Panc1 (cell line): Measurements from ENCODE around the gene CHST5. TPM values are rescaled to one million over a fixed set of nuclear protein-coding genes. Genes with fewer than 3 reads are reported as not detected.

Experiments
- ATAC-seq: fragments of 200-7000 bp; cut with Tn5 transposase; 2 replicates; pipeline ENCODE4 v1.9.1; 2020; ENCODE audit warnings: mild to moderate bottlenecking, moderate library complexity
- BruUV-seq: library from RNA; stranded (reverse); fragments of 400-500 nt; replicated peaks from 2 replicates; lab custom pipeline; 2021; lab: Mats Ljungman, UMichigan
- CTCF ChIA-PET: fragments of 300-600 bp; sonication (Branson Sonifier 250); formaldehyde crosslinking; loops from one replicate; lab custom pipeline; 2022; ENCODE audit warnings: antibody characterized with exemption; lab: Charles Lee
- POLR2A ChIA-PET: fragments of 300-600 bp; sonication (Branson Sonifier 250); formaldehyde crosslinking; loops from one replicate; lab custom pipeline; 2022; ENCODE audit warnings: antibody characterized with exemption; lab: Charles Lee
- DNase-seq: peaks from one replicate; pipeline ENCODE4 v3.0.0-alpha.2; 2010; ENCODE audit warnings: low read depth, low spot score
- H3K27ac ChIP-seq: 2 replicates; pipeline ENCODE4 v1.5.1; 2011; ENCODE audit warnings: mild to moderate bottlenecking, low read length, inconsistent platforms
- H3K27me3 ChIP-seq: fragments of 200-500 bp; sonication (Bioruptor generic); 2 replicates; pipeline ENCODE4 v1.6.0; 2014; ENCODE audit warnings: low read length, inconsistent platforms; ENCODE audit not compliant: control insufficient read depth, insufficient read depth
- H3K36me3 ChIP-seq: fragments of 200-500 bp; sonication (Bioruptor generic); 2 replicates; pipeline ENCODE4 v1.5.1; 2014; ENCODE audit warnings: inconsistent platforms, mild to moderate bottlenecking, low read length, moderate library complexity; ENCODE audit not compliant: control insufficient read depth, insufficient read depth
- H3K4me1 ChIP-seq: 2 replicates; pipeline ENCODE4 v1.5.1; 2011; ENCODE audit warnings: inconsistent platforms, mild to moderate bottlenecking, low read length, moderate library complexity; ENCODE audit not compliant: control insufficient read depth, insufficient read depth
- H3K4me3 ChIP-seq, 2 experiments: 2 replicates each; pipeline ENCODE4 v1.5.1; 2011 to 2012; ENCODE audit warnings: low read depth in 2 of 2, low read length in 2 of 2, mild to moderate bottlenecking in 2 of 2, inconsistent platforms in 1 of 2, moderate library complexity in 1 of 2
- H3K9me3 ChIP-seq: fragments of 200-500 bp; sonication (Bioruptor generic); 2 replicates; pipeline ENCODE4 v1.5.1; 2014; ENCODE audit warnings: low read depth, mild to moderate bottlenecking, inconsistent platforms, low read length, moderate library complexity; ENCODE audit not compliant: control insufficient read depth, insufficient read depth
- CTCF ChIP-seq: fragments of 450-650 bp; IDR thresholded peaks from 2 replicates; pipeline ENCODE4 v1.5.1; 2017; ENCODE audit warnings: mild to moderate bottlenecking
- POLR2AphosphoS5 ChIP-seq: IDR thresholded peaks from 2 replicates; pipeline ENCODE4 v1.6.1; 2012; ENCODE audit warnings: mild to moderate bottlenecking, low read depth, low read length, moderate library complexity
- SIN3A ChIP-seq: IDR thresholded peaks from 2 replicates; pipeline ENCODE4 v1.6.1; 2012; ENCODE audit warnings: low read depth, mild to moderate bottlenecking, low read length, moderate library complexity, borderline replicate concordance; ENCODE audit not compliant: insufficient read depth
- TCF7L2 ChIP-seq: IDR thresholded peaks from 2 replicates; pipeline ENCODE4 v1.6.1; 2011; ENCODE audit warnings: mild to moderate bottlenecking, low read depth, low read length, inconsistent platforms
- in situ Hi-C: cut with HindIII; loops from 2 replicates; pipeline ENCODE4 v1.10.0; 2016; ENCODE audit warnings: low sequenced_read_pairs, low pct_unique_long_range_greater_than_20kb
- intact Hi-C: fragments of 100-400 bp; cut with micrococcal nuclease; formaldehyde crosslinking; loops from one replicate; pipeline ENCODE4 v1.10.0; 2022; ENCODE audit not compliant: unreplicated experiment
- total RNA-seq: library from RNA; stranded (reverse); gene quantifications from one replicate; pipeline ENCODE4 v1.2.1, GENCODE V29; 2021; ENCODE audit not compliant: unreplicated experiment
- TF ChIP-seq, protein P1 (sequence below), 2 experiments: IDR thresholded peaks; 2 replicates each; pipeline ENCODE4 v1.6.1; 2011 to 2012; ENCODE audit warnings: low read depth in 2 of 2, control low read depth in 1 of 2, low read length in 1 of 2, mild to moderate bottlenecking in 1 of 2, moderate library complexity in 1 of 2; ENCODE audit not compliant: insufficient read depth in 1 of 2

CHST5 gene
- total RNA-seq, 1 experiment from 2014 or later = 0.15 TPM

GRCh38 chr16:75555213-75555706, 19.4 kb upstream of the CHST5 start:
- intact Hi-C loops = loop anchor here (10.0 kb wide), 1 partner anchor 80 kb away; no protein-coding TSS in a partner anchor
- in situ Hi-C loops = no loop called here
- H3K4me1 ChIP-seq = no peaks in the 10 kb centered on the region
- H3K9me3 ChIP-seq = no peaks in the 10 kb centered on the region
- no peaks in the 10 kb centered on the region for H3K36me3 ChIP-seq
- H3K27ac ChIP-seq = peak overlapping the region; percentile 69
- no peaks in the 10 kb centered on the region for H3K27me3 ChIP-seq
- ChIA-PET POLR2A (no interaction called here), CTCF (interaction anchor here (0.6 kb wide), 1 partner anchor 89 kb away, joined by 17 read pairs; no protein-coding TSS in a partner anchor)
- BruUV-seq = no TSS peak
- TF ChIP-seq TCF7L2 = no peak
- no peak for TF ChIP-seq CTCF
- TF ChIP-seq SIN3A = 0 out of 2 replicates have a peak, but pooled peaks have one; percentile 9
- TF ChIP-seq, protein P1, sequence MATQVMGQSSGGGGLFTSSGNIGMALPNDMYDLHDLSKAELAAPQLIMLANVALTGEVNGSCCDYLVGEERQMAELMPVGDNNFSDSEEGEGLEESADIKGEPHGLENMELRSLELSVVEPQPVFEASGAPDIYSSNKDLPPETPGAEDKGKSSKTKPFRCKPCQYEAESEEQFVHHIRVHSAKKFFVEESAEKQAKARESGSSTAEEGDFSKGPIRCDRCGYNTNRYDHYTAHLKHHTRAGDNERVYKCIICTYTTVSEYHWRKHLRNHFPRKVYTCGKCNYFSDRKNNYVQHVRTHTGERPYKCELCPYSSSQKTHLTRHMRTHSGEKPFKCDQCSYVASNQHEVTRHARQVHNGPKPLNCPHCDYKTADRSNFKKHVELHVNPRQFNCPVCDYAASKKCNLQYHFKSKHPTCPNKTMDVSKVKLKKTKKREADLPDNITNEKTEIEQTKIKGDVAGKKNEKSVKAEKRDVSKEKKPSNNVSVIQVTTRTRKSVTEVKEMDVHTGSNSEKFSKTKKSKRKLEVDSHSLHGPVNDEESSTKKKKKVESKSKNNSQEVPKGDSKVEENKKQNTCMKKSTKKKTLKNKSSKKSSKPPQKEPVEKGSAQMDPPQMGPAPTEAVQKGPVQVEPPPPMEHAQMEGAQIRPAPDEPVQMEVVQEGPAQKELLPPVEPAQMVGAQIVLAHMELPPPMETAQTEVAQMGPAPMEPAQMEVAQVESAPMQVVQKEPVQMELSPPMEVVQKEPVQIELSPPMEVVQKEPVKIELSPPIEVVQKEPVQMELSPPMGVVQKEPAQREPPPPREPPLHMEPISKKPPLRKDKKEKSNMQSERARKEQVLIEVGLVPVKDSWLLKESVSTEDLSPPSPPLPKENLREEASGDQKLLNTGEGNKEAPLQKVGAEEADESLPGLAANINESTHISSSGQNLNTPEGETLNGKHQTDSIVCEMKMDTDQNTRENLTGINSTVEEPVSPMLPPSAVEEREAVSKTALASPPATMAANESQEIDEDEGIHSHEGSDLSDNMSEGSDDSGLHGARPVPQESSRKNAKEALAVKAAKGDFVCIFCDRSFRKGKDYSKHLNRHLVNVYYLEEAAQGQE (IDR thresholded peaks at IDR 0.05; ENCODE audit: insufficient read depth in 1 of 2, low read depth in 2 of 2, low read length in 1 of 2) = no peak
- peak; percentile 41; the same call in 1 of the 2 replicates for TF ChIP-seq POLR2AphosphoS5
- DNase-seq = peak; percentile 67
- peak overlapping the region; percentile 74 to 79 for H3K4me3 ChIP-seq
- ATAC-seq = peak; percentile 91

DNA sequence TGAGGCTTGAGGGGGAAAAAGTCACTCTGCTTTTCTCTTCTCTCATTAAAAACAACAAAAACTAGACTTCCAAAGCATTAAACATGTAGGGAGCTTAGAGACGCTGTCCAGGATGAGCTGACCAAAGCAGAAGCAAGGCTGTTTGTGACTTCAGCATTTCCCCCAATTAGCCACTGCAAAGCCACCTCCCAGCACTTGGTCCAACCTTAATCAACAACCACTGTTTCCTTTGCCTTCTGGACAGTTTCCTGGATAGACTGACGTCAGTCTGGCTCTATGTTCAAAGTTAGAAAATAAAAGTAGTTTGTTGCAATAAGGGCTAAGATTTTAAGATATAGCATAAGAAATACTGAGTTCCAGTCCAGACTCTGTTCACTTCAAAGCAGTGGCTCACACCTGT, 17.0 kb upstream of the CHST5 start:
- Histone ChIP-seq H3K27me3 (no peaks in the 10 kb centered on the region), H3K9me3 (no peaks in the 10 kb centered on the region), H3K27ac (no peak overlapping the region), H3K36me3 (no peaks in the 10 kb centered on the region), H3K4me1 (no peaks in the 10 kb centered on the region), H3K4me3 (no peak overlapping the region)
- intact Hi-C loops (loop anchor here (10.0 kb wide), 1 partner anchor 78 kb away; no protein-coding TSS in a partner anchor), in situ Hi-C loops (no loop called here)
- ATAC-seq (no peak), DNase-seq (no peak)
- BruUV-seq = no TSS peak
- TF ChIP-seq, protein P1 (IDR thresholded peaks at IDR 0.05; ENCODE audit: insufficient read depth in 1 of 2, low read depth in 2 of 2, low read length in 1 of 2) = no peak
- TF ChIP-seq TCF7L2 (no peak), SIN3A (no peak), CTCF (no peak), POLR2AphosphoS5 (no peak)
- POLR2A ChIA-PET = no interaction called here
- CTCF ChIA-PET = no interaction called here
